MG63 (cell line): ENCODE results near the gene POMT2. TPM values are rescaled to one million over a fixed set of nuclear protein-coding genes. Genes with fewer than 3 reads are reported as not detected.

Experiments
- DNase-seq: peaks from one replicate; pipeline ENCODE4 v3.0.0-alpha.2; 2020
- H3K27me3 ChIP-seq: fragments of 250-450 bp; sonication (Bioruptor Pico); 2 replicates; pipeline ENCODE4 v1.5.1; 2020; ENCODE audit warnings: mild to moderate bottlenecking, moderate library complexity
- H3K36me3 ChIP-seq: fragments of 250-450 bp; sonication (Bioruptor Pico); 2 replicates; pipeline ENCODE4 v1.5.1; 2020; ENCODE audit warnings: mild to moderate bottlenecking, moderate library complexity
- H3K4me3 ChIP-seq: fragments of 250-450 bp; sonication (Bioruptor Pico); 2 replicates; pipeline ENCODE4 v1.5.1; 2020; ENCODE audit warnings: mild to moderate bottlenecking, moderate library complexity
- H3K9me3 ChIP-seq: fragments of 250-450 bp; sonication (Bioruptor Pico); 2 replicates; pipeline ENCODE4 v1.5.1; 2020; ENCODE audit warnings: mild to moderate bottlenecking, moderate library complexity
- total RNA-seq: library from RNA; depleted of rRNA; stranded (reverse); fragments of >200 nt; shearing (Covaris generic); gene quantifications from 2 replicates; pipeline ENCODE4 v1.2.3, GENCODE V29; 2014; ENCODE audit warnings: low replicate concordance

POMT2 gene
- total RNA-seq, 1 experiment from 2014 or later, result 11.5 TPM

DNA sequence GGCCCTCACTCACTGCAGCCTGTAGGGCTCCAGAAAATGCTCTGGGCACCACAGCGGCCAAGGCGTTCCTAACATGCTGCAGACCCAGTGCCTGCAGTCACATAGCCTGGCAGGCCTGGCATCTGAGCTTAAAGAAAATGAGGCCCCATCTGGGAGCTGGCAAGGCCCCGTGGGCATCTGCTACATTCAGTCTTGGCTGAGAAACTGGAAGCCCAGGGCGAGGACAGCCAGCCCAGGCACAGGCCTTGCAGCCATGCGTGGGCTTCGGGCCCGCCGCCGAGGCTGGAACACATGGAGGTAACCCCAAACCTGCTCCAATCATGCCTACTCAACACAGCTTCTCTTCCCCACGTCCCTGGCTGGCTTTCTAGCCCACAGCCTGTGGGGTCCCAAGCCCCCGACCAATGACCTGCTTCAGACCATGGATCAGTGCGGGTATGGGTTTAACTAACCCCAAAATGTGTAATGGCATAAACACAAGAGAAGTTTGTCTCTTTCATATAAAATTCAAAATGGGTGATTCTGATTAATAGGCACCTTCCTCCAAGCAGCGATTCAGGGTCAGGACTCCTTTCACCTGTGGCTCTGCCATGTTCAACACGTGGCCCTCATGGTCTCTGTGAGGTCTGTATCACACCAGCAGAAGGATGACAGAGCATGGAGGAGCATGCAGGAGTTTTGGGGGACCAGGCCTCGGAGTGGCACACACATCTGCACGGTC is 56.1 kb downstream of the POMT2 start:
- H3K4me3 ChIP-seq, result no peak overlapping the region
- H3K27me3 ChIP-seq, result no peaks in the 10 kb centered on the region
- no peak for DNase-seq

DNA sequence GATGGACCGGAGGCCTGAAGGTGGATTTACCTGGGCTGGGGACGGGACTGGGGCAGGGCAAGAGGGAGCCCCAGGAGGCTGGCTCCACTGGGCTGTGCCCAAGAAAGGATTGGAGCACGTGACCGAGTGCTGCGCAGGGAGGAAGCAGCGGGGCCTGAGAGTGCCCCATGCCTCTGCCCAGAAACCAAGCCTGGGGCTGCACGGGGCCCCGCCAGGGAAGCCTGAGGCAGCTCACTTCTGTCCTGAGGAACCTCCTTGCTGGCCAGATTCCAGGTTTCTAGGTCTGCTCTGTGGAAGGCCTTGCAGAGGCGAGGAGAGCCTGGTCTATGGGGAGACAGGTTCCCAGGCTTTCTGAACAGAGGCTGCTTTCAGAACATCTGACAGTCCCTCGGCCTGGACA is 60.1 kb downstream of the POMT2 start:
- no peak for DNase-seq
- H3K9me3 ChIP-seq, result no peaks in the 10 kb centered on the region
- H3K27me3 ChIP-seq, result no peaks in the 10 kb centered on the region
- H3K36me3 ChIP-seq, result no peaks in the 10 kb centered on the region
- no peak overlapping the region for H3K4me3 ChIP-seq

More for the DNA sequence above, 56.1 kb downstream of the POMT2 start:
- H3K9me3 ChIP-seq, result no peaks in the 10 kb centered on the region
- H3K36me3 ChIP-seq, result no peaks in the 10 kb centered on the region

DNA sequence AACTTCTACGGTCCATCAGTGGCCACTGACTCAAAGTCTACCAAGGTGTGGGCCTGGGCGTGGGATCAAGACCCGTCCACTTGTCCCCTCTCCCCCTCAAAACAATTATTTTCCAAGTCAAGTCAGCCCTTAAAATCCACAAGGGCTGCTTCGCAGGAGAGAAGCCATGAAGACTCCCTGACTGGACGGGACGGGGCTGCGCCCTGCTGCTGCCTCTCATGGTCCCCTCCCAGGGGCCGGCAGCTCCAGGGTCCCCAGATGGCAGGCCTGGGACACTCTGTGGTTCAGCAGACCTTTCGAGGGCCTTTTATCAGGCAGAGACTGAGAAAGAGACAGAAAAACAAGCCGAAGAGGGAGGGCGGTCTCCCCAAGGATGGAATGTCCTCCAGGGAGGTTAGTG is 60.5 kb downstream of the POMT2 start:
- Histone ChIP-seq H3K4me3 (no peak overlapping the region), H3K9me3 (no peaks in the 10 kb centered on the region), H3K36me3 (no peaks in the 10 kb centered on the region), H3K27me3 (no peaks in the 10 kb centered on the region)
- DNase-seq, result no peak

DNA sequence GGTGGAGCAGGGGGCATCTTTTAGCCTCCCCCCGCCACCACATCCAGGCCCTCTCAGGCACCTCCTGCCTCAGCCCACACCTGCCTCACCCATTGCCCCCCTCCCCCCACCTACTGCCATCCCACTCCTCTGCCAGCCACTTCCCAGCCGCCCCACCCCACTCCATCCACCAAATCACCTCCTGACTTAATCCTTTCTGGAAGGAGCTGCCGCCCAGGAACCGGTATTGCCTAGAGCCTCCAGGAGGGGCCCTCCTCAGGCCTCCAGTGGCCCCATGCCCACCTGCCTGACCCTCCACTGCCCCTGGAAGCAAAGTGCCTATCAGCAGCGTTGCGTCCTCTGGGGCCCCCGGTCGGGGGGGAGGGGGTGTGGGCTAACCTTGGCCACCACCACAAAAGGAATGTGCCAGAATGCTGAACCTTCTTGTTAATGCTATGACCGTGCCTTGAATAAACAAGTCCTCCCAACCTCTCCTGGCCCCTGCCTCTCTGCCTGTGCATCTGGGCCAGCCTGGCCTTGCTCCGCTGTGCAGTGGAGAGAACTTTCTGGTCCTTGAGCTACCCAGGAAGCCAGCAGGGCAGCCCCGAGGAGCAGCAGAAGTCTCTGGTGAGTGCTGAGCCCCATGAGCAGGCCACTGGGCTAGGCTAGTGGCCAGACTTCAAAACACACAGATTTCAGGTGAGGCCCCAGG is 61.5 kb downstream of the POMT2 start:
- no peak overlapping the region for H3K4me3 ChIP-seq
- H3K36me3 ChIP-seq, result no peaks in the 10 kb centered on the region
- no peaks in the 10 kb centered on the region for H3K9me3 ChIP-seq
- no peak for DNase-seq
- H3K27me3 ChIP-seq, result no peaks in the 10 kb centered on the region

DNA sequence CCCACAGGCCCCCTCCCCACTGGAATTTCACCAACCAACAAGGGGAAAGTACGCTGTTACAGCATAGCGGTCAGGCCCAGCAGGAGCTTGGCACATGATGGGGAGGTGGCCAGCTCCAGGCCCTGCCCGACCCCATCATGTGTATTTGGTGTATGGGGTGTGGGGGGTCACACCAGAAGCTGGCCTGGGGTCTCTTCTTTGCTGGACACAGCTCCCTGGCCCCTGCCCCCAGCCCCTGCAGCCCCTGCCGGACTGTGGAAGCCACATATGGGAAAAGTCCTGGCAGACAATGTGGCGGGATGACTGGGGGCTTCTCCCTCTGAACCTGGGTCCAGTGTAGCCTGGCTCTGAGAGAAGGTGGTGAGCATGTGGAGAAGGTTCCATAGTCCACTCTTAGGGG is 62.1 kb downstream of the POMT2 start:
- H3K9me3 ChIP-seq, result no peaks in the 10 kb centered on the region
- H3K36me3 ChIP-seq, result no peaks in the 10 kb centered on the region
- H3K27me3 ChIP-seq, result no peaks in the 10 kb centered on the region
- no peak overlapping the region for H3K4me3 ChIP-seq
- DNase-seq, result no peak

DNA sequence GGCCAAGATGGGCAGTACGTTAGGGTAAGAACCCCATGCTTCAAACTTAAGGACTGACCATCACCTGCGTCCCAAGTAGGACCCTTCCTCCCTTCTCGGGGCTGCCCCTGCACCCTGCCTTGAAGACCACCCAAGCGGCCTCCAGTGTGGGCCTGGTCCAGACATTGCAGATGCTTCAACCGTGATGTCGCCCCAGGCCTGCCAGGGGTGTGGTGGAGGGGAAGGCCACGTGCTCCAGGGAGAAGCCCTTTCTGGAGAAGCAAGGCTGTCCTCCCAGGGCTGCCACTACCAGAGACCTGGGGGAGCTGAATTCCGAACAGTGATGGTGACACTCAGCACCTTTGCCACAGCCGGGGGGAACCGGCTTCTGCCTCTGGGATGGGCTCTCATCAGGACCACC is 63.0 kb downstream of the POMT2 start:
- Histone ChIP-seq H3K27me3 (no peaks in the 10 kb centered on the region), H3K4me3 (no peak overlapping the region), H3K36me3 (no peaks in the 10 kb centered on the region), H3K9me3 (no peaks in the 10 kb centered on the region)
- DNase-seq, result no peak

DNA sequence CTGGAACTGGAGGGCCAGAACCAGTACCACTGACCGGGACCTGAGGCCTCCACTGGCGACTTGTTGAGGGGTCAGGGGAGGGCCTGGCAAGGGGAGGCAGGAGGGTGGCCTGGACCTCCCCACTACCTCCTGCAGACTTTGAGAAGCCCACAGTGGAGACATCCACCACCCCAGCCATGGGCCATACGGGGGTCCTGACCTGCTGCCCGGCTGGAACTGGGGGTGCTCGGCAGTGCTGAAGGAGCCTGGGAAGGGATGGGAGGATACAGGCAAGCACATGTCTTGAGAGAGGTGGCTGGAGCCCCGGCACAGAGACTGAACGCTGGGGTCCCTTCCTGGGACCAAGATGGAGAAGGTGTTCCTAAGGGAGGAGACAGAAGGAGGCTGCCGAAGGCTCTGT is 64.0 kb downstream of the POMT2 start:
- no peaks in the 10 kb centered on the region for H3K36me3 ChIP-seq
- no peaks in the 10 kb centered on the region for H3K27me3 ChIP-seq
- DNase-seq, result no peak
- no peak overlapping the region for H3K4me3 ChIP-seq
- H3K9me3 ChIP-seq, result no peaks in the 10 kb centered on the region

DNA sequence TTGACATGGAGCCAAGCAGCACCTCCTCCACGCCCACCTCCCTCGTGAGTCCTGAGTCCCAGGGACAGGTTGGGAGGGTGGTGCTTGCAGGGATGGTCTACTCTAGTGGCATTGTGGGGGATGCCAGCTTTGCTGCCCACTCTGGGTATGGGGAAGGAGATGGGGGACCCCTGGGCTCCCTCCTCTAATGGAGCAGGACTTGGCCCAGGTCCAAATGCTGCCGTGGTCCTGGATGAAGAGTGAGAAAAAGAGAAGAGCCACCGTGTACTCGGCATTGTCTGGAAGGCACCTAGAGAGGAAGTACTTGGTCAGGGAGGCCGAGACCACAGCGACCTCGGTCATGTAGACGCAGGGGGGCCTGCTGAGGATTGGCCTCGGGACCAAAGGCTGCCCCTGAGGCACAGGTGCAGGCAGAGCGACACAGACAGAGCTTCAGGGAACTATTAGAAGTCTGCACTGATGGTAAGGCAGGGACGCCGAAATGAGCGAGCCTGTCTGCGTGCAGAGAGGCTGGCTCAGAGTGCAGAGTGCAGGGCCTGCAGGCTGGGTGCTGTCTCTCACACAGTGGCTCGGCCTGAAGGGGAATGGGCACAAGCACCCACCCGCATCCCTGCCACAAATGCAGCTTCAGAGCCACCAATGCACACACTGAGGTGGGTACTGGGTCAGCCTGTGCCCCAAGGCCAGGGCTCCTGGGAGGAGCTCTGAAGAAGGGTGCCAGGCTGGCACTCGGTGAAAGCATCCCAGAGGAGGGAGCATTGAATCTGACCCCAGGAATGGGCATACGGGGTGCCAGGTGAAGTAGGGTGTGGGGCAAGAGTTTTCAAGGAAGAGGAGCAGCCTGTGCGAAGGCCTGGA is 67.1 kb downstream of the POMT2 start:
- H3K27me3 ChIP-seq, result no peaks in the 10 kb centered on the region
- H3K4me3 ChIP-seq, result no peak overlapping the region
- no peak for DNase-seq
- H3K9me3 ChIP-seq, result no peaks in the 10 kb centered on the region
- H3K36me3 ChIP-seq, result no peaks in the 10 kb centered on the region

DNA sequence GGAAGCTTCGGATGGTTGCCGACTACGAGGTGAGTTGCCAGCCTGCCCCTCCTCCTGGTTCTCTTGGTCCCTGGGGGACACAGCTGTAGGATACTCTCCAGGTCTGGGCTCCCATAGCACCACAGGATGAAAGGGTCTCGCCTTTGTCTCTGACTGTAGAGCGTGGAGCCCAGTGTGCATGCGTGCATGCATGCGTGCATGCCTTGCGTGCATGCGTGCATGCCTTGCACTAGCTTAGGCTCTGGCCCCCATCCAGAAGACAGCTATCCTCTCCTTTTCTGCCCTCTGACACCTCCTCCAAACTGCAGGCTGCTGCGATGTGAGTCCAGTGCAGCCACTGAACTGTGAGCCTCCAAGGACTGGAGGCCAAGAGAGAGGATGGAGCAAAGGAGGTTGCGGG is 68.8 kb downstream of the POMT2 start:
- no peak overlapping the region for H3K4me3 ChIP-seq
- H3K27me3 ChIP-seq, result no peaks in the 10 kb centered on the region
- no peaks in the 10 kb centered on the region for H3K9me3 ChIP-seq
- no peak for DNase-seq
- no peaks in the 10 kb centered on the region for H3K36me3 ChIP-seq

DNA sequence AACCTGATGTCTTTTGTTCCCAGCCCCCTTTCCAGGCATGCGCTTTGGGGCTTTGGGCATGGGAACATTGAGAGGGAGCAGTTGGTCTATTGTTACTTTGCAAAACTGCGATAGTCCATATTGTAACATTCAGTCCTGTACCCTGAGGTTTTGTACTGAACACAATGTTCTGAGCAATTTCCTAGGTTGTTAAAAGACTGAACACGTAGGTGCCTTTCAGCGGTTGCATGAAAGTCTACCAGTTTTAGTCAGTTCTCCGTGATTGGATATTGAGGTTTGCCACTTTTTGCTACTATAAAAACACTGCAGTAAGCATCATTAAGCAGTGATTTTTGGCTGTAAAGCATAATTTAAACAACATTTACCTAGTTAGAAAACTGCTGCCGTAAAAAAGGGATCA is 69.8 kb downstream of the POMT2 start:
- Histone ChIP-seq H3K9me3 (no peaks in the 10 kb centered on the region), H3K4me3 (no peak overlapping the region), H3K36me3 (no peaks in the 10 kb centered on the region), H3K27me3 (no peaks in the 10 kb centered on the region)
- DNase-seq, result no peak

DNA sequence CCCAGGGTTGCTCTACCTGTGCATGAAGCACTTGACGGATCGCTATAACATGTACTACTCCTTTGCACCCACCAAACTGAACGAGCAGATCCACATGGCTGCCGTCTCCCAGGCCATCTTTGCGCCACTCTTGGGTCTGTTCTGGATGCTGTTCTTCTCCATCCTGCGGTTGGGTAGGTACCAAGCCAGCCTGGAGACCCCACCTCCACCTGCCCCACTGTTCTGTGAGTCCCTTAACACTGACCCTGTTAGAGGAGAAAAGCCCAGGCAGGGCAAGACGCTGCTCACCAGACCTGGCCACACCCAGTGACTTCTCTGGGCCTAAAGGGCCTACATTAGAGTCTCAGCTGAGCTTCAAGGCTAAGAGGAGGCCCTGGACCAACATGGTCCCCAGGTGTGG is 71.4 kb downstream of the POMT2 start:
- no peaks in the 10 kb centered on the region for H3K27me3 ChIP-seq
- no peaks in the 10 kb centered on the region for H3K36me3 ChIP-seq
- no peak overlapping the region for H3K4me3 ChIP-seq
- no peak for DNase-seq
- no peaks in the 10 kb centered on the region for H3K9me3 ChIP-seq

DNA sequence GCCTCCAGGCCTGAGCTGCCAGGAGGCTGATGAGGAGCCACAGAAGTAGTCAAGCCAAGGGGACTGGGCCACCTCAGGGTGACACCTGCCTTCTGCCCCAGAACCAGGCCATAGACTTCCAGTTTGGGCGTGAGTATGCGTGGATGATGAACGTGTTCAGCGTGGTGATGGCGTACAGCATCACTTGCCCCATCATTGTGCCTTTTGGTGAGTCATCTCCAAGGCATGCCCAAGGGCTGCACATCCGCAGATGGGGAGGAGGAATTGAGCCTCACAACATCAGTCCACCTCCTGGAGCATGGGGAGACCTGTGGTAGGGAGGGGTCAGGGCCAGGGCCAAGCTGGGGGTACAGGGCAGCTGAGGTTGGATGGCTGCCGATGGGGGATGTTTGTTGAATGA is 72.0 kb downstream of the POMT2 start:
- DNase-seq, result no peak
- Histone ChIP-seq H3K9me3 (no peaks in the 10 kb centered on the region), H3K4me3 (no peak overlapping the region), H3K27me3 (no peaks in the 10 kb centered on the region), H3K36me3 (no peaks in the 10 kb centered on the region)

DNA sequence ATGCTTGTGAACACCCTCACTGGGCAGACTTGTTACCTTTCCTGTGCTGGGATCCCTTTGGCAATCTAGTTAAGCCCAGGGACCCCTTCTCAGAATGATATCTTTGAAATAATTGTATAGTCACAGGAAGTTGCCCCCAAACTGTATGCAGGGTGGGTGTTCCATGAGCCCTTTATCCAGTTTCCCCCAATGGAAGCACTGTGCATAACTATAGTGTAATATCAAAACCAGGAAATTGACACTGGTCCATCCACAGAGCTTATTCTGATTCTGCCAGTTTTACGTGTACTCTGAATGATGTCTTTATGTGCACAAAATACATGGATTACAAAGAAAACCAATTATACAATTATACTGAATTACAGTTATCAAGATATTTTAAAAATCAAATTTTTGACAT is 73.9 kb downstream of the POMT2 start:
- Histone ChIP-seq H3K36me3 (no peaks in the 10 kb centered on the region), H3K9me3 (no peaks in the 10 kb centered on the region), H3K27me3 (no peaks in the 10 kb centered on the region), H3K4me3 (no peak overlapping the region)
- no peak for DNase-seq

DNA sequence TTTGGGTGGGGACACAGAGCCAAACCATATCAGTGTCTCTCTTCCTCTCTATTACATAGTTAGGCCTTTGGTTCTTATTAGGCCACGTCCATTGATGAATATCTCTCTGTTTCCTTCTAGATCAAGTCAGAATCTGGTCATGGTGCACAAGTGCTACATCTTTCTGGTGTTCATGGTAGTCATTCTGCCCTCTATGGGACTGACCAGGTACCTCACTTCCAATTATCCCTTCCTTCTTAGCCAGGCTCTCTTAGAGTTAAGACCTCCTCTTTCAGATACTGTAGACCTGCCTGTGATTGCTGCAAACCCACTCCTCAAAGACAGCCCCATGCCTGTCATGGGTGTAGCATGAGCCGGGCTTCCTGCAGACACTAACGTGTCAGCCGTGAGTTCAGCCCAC is 74.9 kb downstream of the POMT2 start:
- H3K36me3 ChIP-seq, result no peaks in the 10 kb centered on the region
- no peak for DNase-seq
- no peaks in the 10 kb centered on the region for H3K9me3 ChIP-seq
- no peak overlapping the region for H3K4me3 ChIP-seq
- H3K27me3 ChIP-seq, result no peaks in the 10 kb centered on the region

DNA sequence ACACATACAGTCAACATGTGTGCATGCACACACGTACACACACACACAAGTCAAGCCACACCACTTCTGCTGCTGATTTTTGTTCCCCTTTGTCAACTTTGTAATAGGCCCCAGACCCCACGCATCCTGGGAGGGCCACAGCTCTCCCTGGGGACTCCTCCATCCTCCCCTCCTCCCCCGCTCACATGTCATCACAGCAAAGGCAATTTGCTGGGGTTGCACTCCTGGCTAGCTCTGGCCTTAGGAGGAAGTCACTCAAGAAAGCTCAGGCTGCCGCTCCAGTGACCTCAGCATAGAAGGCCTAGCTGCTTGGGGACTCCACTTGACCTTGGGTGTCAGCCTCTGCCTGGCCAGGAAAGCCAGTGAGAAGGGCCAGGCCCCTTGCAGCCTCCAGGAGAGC is 76.8 kb downstream of the POMT2 start:
- Histone ChIP-seq H3K9me3 (no peaks in the 10 kb centered on the region), H3K27me3 (no peaks in the 10 kb centered on the region), H3K4me3 (no peak overlapping the region), H3K36me3 (no peaks in the 10 kb centered on the region)
- DNase-seq, result no peak

DNA sequence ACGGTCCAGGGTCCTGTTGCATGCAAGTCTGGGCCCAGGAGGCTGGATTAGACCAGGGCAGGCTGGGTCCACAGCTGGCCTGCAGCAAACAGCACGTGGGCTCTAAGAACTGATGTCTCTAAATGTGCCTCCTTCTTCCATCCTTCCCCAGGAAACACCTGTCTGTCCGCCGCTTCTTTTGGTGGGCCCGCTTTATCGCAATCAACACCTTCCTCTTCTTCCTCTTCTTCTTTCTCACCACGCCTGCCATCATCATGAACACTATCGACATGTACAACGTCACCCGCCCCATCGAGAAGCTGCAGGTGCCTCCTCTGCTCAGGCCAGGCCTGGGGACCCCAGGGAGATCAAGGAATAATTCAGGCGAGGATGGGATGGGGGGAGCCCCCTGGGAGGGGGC is 77.9 kb downstream of the POMT2 start:
- no peaks in the 10 kb centered on the region for H3K9me3 ChIP-seq
- H3K36me3 ChIP-seq, result no peaks in the 10 kb centered on the region
- H3K4me3 ChIP-seq, result no peak overlapping the region
- no peaks in the 10 kb centered on the region for H3K27me3 ChIP-seq
- no peak for DNase-seq

DNA sequence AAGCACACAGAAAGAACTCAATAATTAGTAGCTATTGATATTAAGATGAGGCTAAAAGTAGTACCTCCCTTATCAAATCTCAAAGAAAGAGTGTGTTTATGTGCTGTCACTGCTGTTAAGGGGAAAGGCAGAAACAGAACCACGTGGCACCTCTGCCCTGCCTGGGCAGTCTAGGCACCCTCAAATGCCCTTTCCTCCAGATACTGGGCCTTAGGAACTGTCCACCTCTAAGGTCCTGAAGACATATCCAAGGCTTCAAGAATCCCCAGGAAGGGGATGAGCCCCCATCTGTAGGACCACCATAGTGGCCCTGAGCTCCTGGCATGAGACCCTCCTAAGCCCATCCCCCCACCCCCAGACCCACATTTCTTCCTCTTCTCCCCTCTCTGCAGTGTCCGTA is 78.7 kb downstream of the POMT2 start:
- Histone ChIP-seq H3K27me3 (no peaks in the 10 kb centered on the region), H3K9me3 (no peaks in the 10 kb centered on the region), H3K4me3 (no peak overlapping the region), H3K36me3 (no peaks in the 10 kb centered on the region)
- DNase-seq, result no peak
